22Rv1 (cell line): Measurements from ENCODE around the gene ZNF275.
"Not testable (repeated sequence)": the region's sequence is repeated elsewhere in the genome, so short reads cannot be mapped to it uniquely, and the experiment has no call there.

Experiments
- H3K27ac ChIP-seq: fragments of 450-650 bp; 2 replicates; pipeline ENCODE4 v1.5.1; 2017
- ZFX ChIP-seq: fragments of 450-650 bp; IDR thresholded peaks from 2 replicates; pipeline ENCODE4 v1.6.1; 2017; ENCODE audit warnings: antibody characterized with exemption, borderline replicate concordance
- TF ChIP-seq, protein P1 (sequence below): fragments of 450-650 bp; IDR thresholded peaks from 2 replicates; pipeline ENCODE4 v1.5.1; 2017; ENCODE audit warnings: mild to moderate bottlenecking

The ZNF275 gene

DNA sequence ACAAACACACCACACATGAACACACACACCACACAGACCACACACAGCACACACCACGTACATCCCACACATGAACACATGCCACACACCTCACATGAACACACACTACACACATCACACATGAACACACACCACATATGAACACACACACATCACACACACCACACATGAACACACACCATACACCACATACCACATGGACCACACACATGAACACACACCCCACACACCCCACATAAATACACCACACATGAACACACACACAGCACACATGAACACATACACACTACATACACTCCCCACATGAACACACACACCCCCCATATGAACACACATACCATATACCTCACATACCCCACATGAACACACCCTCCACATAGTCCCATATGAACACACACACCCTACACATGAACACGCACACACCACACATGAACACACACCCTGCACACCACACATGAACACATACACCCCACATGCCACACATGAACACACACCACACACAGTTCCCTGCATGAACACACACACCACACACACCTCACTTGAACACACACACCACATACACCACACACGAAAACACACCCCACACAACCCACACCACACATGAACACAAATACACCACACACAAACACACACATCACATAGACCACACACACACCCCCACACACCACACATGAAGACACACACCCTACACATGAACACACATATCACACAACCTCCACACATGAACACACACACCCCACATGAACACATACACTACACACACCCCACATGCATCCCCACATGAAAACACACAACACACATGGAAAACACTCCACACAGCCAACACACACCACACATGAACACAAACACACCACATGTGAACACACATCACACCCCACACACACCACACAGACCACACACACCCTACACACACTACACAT is 48.9 kb downstream of the ZNF275 start:
- no peak overlapping the region for H3K27ac ChIP-seq
- TF ChIP-seq, protein P1, sequence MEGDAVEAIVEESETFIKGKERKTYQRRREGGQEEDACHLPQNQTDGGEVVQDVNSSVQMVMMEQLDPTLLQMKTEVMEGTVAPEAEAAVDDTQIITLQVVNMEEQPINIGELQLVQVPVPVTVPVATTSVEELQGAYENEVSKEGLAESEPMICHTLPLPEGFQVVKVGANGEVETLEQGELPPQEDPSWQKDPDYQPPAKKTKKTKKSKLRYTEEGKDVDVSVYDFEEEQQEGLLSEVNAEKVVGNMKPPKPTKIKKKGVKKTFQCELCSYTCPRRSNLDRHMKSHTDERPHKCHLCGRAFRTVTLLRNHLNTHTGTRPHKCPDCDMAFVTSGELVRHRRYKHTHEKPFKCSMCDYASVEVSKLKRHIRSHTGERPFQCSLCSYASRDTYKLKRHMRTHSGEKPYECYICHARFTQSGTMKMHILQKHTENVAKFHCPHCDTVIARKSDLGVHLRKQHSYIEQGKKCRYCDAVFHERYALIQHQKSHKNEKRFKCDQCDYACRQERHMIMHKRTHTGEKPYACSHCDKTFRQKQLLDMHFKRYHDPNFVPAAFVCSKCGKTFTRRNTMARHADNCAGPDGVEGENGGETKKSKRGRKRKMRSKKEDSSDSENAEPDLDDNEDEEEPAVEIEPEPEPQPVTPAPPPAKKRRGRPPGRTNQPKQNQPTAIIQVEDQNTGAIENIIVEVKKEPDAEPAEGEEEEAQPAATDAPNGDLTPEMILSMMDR: no peak
- no peak for TF ChIP-seq ZFX

DNA sequence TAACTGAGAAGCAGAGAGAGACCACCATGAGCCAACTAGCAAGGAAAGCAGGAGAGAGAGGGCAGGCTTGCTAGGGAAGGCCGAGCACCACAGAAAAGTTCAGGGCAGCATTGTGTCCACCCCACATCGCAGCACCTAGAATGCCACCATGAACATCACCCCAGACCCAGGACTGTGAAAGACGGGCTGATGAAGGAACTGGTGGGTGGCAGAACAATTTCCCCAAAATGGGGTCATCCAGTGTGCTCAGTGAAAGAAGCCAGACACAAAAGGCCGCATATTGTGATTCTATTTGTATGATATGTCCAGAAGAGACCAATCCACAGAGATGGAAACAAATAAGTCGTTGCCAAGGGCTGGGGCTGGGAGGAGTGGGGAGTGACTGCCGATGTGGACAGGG is 50.4 kb downstream of the ZNF275 start:
- no peak overlapping the region for H3K27ac ChIP-seq
- TF ChIP-seq, protein P1: no peak
- no peak for TF ChIP-seq ZFX

DNA sequence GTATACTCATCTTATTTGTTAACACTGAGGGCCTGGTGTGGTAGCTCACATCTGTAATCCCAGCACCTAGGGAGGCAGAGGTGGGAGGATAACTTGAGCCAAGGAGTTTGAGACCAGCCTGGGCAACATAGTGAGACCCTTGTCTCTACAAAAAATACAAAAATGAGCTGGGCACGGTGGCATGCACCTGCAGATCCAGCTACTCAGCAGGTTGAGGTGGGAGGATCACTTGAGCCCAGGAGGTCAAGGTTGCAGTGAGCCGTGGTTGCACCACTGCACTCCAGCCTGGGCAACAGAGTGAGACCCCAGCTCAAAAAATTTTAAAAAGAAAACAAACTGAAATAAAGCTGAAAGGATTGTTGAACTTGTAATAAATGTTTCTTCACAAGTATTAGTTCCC is 51.0 kb downstream of the ZNF275 start:
- H3K27ac ChIP-seq: not testable (repeated sequence)

DNA sequence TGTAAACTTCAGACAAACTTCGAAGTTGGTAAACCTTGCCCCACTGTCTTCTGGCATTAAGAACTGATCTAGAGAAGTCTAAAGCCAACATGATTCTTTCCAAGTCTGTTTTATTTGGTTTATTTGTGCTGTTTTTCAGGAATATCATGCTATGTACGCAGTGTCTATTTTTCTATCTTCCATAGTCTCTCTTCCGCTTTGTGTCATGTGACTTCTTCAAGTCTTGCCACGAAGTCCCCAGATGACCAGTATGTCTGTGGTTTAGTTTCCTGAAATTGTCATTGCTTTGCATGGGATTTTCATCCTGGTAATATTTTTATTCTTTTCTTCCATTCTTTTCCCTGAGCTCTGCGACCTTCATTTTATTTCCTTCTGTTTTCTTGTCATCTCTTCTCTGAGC is 52.1 kb downstream of the ZNF275 start:
- TF ChIP-seq, protein P1: no peak
- TF ChIP-seq ZFX: no peak
- no peak overlapping the region for H3K27ac ChIP-seq

DNA sequence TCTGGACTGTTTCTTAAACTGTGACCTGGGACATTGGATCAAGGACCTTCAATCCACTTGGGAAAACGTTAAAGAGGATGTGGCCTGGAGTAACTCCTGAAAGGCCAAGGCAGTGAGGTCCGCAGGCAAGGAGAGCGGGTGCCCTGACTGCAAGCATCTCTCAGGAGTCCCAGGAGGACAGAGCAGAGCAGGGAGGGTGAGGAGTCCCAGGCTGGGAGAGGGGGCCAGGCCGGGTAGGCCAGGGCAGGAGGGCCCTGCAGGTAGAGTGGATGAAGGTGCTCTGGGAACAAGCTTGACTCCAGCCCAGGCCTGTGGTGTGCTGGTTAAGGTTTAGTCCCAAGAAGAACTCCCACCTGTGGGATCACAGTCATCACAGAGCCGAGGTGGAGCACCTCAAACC is 53.4 kb downstream of the ZNF275 start:
- H3K27ac ChIP-seq: no peak overlapping the region
- TF ChIP-seq ZFX: no peak
- TF ChIP-seq, protein P1: no peak

DNA sequence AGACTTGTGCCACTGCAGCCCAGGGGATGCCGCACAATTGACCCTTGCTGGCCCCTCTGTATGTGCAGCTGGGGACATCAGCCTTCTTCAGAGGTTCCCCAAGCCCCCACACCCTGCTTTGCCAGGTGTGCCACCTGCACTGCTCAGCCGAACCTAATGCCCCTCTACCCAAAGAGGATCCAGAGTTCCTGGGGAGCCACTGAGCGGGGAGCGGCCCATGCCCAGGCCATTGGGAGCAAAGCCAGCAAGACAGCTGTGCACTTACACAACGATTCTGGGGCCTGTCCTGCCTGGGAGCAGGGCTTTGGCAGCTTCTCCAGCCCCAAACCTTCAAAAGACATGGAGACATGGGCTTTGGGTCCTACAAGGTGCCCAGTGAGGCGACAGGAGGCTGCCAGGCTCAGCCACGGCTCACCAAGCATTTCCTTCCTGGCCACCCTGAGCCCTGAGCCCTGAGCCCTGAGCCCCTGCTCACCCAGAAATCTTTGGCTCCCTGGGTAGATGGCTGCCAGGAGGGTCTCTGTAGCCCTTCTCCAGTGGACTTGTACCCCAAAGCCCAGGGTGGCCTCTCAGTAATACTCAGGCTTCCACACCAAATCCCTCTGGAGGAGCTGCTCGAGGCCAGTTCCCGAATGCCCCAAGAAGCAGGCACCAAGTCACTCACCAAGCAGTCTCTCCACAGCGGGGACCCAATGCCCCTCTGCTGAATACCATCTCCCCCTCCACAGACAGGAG is 54.2 kb downstream of the ZNF275 start:
- TF ChIP-seq ZFX: no peak
- TF ChIP-seq, protein P1: no peak
- no peak overlapping the region for H3K27ac ChIP-seq

DNA sequence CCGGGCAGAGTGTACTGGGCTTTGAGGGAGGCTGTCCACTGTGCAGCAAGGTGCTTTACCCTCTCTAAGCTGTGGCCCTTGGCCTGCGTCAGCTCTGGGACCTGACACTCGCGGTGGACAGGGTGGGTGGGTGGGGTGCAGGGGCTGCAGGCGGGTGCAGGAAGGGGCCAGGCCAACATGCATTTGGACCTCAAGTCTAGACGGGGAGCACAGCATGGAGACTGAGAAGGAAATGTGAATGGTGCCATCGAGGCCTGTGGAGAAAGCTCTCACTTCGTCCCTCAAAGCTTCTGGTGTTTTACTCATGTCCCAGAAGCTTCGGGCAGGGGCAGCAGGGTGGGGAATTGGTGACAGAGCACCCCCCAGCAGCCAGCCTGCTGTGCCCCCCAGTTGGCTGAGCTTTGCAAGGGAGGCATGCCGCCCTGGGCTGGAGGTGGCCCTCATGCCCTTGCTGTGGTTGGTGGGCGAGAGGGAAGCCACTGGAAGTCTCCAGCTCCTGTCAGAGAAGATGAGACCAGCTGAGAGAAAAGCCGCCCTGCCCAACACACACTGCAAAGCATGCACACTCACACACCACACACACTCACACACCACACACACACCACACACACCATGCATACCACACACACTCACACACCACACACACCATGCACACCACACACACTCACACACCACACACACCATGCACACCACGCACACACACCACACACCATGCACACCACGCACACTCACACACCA is 54.9 kb downstream of the ZNF275 start:
- TF ChIP-seq, protein P1: no peak
- TF ChIP-seq ZFX: no peak
- no peak overlapping the region for H3K27ac ChIP-seq

DNA sequence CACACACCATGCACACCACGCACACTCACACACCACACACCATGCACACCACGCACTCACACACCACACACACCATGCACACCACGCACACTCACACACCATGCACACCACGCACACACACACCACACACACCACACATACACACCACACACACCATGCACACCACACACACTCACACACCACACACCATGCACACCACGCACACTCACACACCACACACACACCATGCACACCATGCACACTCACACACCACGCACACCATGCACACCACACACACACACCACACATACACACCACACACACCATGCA is 55.5 kb downstream of the ZNF275 start:
- not testable (repeated sequence) for H3K27ac ChIP-seq
